ENCODE data around the gene UBE2I.
"Not testable (repeated sequence)": the region's sequence is repeated elsewhere in the genome, so short reads cannot be mapped to it uniquely, and the experiment has no call there.

- TF ChIP-seq, protein P1, sequence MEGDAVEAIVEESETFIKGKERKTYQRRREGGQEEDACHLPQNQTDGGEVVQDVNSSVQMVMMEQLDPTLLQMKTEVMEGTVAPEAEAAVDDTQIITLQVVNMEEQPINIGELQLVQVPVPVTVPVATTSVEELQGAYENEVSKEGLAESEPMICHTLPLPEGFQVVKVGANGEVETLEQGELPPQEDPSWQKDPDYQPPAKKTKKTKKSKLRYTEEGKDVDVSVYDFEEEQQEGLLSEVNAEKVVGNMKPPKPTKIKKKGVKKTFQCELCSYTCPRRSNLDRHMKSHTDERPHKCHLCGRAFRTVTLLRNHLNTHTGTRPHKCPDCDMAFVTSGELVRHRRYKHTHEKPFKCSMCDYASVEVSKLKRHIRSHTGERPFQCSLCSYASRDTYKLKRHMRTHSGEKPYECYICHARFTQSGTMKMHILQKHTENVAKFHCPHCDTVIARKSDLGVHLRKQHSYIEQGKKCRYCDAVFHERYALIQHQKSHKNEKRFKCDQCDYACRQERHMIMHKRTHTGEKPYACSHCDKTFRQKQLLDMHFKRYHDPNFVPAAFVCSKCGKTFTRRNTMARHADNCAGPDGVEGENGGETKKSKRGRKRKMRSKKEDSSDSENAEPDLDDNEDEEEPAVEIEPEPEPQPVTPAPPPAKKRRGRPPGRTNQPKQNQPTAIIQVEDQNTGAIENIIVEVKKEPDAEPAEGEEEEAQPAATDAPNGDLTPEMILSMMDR (IDR thresholded peaks at IDR 0.05): not testable (repeated sequence)
- not testable (repeated sequence) for TF ChIP-seq POLR2A (IDR thresholded peaks at IDR 0.05)
Observed at GRCh38 chr16:1269418-1269817, 40.0 kb upstream of the UBE2I start.

Data from adrenal gland (tissue), 5 donors.